ENCODE results near the gene KRTAP10-9.

KRTAP10-9 gene

DNA sequence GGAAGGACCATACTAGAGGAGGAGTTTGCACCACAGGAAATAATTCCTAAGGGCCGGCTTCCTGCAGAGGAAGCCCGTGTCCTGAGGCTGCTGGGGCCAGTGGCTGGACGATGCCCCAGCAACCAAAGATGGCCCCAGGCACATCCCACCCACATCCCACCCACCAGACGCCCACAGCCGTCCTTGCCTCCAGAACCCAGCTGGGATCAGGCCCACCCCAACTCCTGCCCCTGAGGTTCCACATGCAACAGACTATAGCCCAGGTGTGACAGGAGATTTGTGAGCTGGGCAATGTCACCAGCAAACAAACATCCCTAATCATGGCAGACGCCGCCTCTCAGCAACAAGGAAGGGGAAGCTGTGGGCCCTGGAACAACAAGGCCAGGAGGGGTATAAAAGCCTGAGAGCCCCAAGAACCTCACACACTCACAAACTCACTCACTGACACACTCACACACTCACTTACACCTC is at the start of gene KRTAP10-9:
Gene KRTAP10-9, plus strand, starts transcription at position 421 of the 471 bp plus-strand sequence. CDS start 79 bp downstream, outside the sequence.
- Histone ChIP-seq H3K79me2 (ENCODE audit: insufficient read depth, low read length) (no peaks in the 10 kb centered on the region), H3K27me3 (ENCODE audit: low read length) (no peaks in the 10 kb centered on the region), H3K4me2 (ENCODE audit: low read depth, low read length, poor library complexity, severe bottlenecking) (no peak within 1 kb of the TSS), H2AFZ (ENCODE audit: low read depth, low read length, severe bottlenecking) (no peak within 1 kb of the TSS), H3F3A (ENCODE audit: insufficient read depth) (no peaks in the 10 kb centered on the region), H3K9me3 (ENCODE audit: insufficient read depth, low read length) (peaks cover 14% of the 10 kb centered on the region; the same call in 1 of the 2 replicates), H3K4me3 (ENCODE audit: insufficient read depth, low read length, poor library complexity, severe bottlenecking) (no peak within 1 kb of the TSS), H3K9me2 (replicated peaks; ENCODE audit: insufficient read depth, low read length) (no peaks in the 10 kb centered on the region), H4K20me1 (ENCODE audit: low read depth, low read length) (no peaks in the 10 kb centered on the region), H3K36me3 (ENCODE audit: low read length) (no peaks in the 10 kb centered on the region), H3K9ac (ENCODE audit: low read length) (no peak within 1 kb of the TSS), H3K27ac (ENCODE audit: low read depth, low read length) (no peak within 1 kb of the TSS)
- no peak for TF ChIP-seq EZH2phosphoT487 (conservative IDR thresholded peaks at IDR 0.05; ENCODE audit: low read length)
- TF ChIP-seq, protein P1, sequence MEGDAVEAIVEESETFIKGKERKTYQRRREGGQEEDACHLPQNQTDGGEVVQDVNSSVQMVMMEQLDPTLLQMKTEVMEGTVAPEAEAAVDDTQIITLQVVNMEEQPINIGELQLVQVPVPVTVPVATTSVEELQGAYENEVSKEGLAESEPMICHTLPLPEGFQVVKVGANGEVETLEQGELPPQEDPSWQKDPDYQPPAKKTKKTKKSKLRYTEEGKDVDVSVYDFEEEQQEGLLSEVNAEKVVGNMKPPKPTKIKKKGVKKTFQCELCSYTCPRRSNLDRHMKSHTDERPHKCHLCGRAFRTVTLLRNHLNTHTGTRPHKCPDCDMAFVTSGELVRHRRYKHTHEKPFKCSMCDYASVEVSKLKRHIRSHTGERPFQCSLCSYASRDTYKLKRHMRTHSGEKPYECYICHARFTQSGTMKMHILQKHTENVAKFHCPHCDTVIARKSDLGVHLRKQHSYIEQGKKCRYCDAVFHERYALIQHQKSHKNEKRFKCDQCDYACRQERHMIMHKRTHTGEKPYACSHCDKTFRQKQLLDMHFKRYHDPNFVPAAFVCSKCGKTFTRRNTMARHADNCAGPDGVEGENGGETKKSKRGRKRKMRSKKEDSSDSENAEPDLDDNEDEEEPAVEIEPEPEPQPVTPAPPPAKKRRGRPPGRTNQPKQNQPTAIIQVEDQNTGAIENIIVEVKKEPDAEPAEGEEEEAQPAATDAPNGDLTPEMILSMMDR (IDR thresholded peaks at IDR 0.05; ENCODE audit: insufficient read depth, low read length, poor library complexity, severe bottlenecking): no peak

GRCh38 chr21:44578371-44579055 is 48.4 kb upstream of the KRTAP10-9 start:
- H3K27ac ChIP-seq (ENCODE audit: low read depth, low read length): no peak overlapping the region
- H3K36me3 ChIP-seq (ENCODE audit: low read length): no peaks in the 10 kb centered on the region
- H3K4me2 ChIP-seq (ENCODE audit: low read depth, low read length, poor library complexity, severe bottlenecking): no peak overlapping the region
- no peaks in the 10 kb centered on the region for H3K27me3 ChIP-seq (ENCODE audit: low read length)
- no peaks in the 10 kb centered on the region for H4K20me1 ChIP-seq (ENCODE audit: low read depth, low read length)
- H3K9me2 ChIP-seq (replicated peaks; ENCODE audit: insufficient read depth, low read length): no peaks in the 10 kb centered on the region
- no peak overlapping the region for H2AFZ ChIP-seq (ENCODE audit: low read depth, low read length, severe bottlenecking)
- H3K79me2 ChIP-seq (ENCODE audit: insufficient read depth, low read length): no peaks in the 10 kb centered on the region
- H3K9me3 ChIP-seq (ENCODE audit: insufficient read depth, low read length): peaks cover 10% of the 10 kb centered on the region; the same call in 1 of the 2 replicates
- H3F3A ChIP-seq (ENCODE audit: insufficient read depth): no peaks in the 10 kb centered on the region
- TF ChIP-seq, protein P1 (IDR thresholded peaks at IDR 0.05; ENCODE audit: insufficient read depth, low read length, poor library complexity, severe bottlenecking): no peak
- TF ChIP-seq EZH2phosphoT487 (conservative IDR thresholded peaks at IDR 0.05; ENCODE audit: low read length): no peak
- H3K4me3 ChIP-seq (ENCODE audit: insufficient read depth, low read length, poor library complexity, severe bottlenecking): no peak overlapping the region
- H3K9ac ChIP-seq (ENCODE audit: low read length): no peak overlapping the region

DNA sequence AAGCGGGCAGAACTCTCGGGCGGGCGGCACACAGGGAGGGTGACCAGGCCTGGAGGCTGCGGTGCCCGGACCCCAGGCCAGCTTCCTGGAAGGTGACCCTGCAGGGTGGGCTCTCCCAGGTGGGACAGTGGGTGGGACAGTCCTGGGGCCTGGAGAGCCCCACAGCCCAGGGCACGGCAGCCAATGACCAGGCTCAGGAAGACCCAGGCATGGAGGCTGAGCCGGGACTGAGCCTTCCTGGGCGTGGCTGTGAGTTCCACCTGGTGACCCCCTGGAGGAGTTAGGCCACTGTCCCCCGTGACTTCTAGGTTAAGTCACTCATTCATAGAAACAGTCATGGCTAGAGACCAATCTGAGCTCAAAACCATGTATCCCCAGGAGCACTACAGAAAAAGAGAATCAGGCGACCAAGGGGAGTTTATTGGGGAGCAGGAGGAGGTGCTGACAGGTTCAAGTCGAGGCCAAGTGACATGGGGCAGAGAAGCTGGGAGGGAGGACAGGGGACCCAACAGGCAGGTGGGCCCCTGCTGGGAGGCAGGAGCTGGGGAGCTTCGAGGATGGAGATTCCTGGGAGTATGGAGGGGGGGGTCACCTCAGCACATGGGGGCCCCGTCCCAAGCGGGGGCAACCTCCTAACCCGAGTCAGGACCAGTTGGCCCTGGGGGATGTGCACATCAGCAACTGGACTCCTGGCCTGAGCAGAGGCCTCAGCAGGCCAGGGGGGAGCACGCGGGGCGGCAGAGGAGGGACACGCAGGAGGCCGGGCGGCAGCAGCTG is 47.6 kb upstream of the KRTAP10-9 start:
- H3K9me2 ChIP-seq (replicated peaks; ENCODE audit: insufficient read depth, low read length): no peaks in the 10 kb centered on the region
- H3K36me3 ChIP-seq (ENCODE audit: low read length): no peaks in the 10 kb centered on the region
- H3K4me3 ChIP-seq (ENCODE audit: insufficient read depth, low read length, poor library complexity, severe bottlenecking): no peak overlapping the region
- peaks cover 10% of the 10 kb centered on the region; the same call in 1 of the 2 replicates for H3K9me3 ChIP-seq (ENCODE audit: insufficient read depth, low read length)
- no peak overlapping the region for H3K4me2 ChIP-seq (ENCODE audit: low read depth, low read length, poor library complexity, severe bottlenecking)
- no peak for TF ChIP-seq EZH2phosphoT487 (conservative IDR thresholded peaks at IDR 0.05; ENCODE audit: low read length)
- TF ChIP-seq, protein P1 (IDR thresholded peaks at IDR 0.05; ENCODE audit: insufficient read depth, low read length, poor library complexity, severe bottlenecking): no peak
- no peaks in the 10 kb centered on the region for H3F3A ChIP-seq (ENCODE audit: insufficient read depth)
- no peak overlapping the region for H3K9ac ChIP-seq (ENCODE audit: low read length)
- no peak overlapping the region for H2AFZ ChIP-seq (ENCODE audit: low read depth, low read length, severe bottlenecking)
- H3K27me3 ChIP-seq (ENCODE audit: low read length): no peaks in the 10 kb centered on the region
- no peaks in the 10 kb centered on the region for H4K20me1 ChIP-seq (ENCODE audit: low read depth, low read length)
- no peaks in the 10 kb centered on the region for H3K79me2 ChIP-seq (ENCODE audit: insufficient read depth, low read length)
- H3K27ac ChIP-seq (ENCODE audit: low read depth, low read length): no peak overlapping the region
